HG03565 (cell line): ENCODE data around the gene PPID.
A peak's percentile ranks its signal among the peaks of the same experiment; 100 is the strongest.
"Not testable (repeated sequence)": the region's sequence is repeated elsewhere in the genome, so short reads cannot be mapped to it uniquely, and the experiment has no call there.

ENCODE experiments used
- ATAC-seq: cut with Tn5 transposase; IDR thresholded peaks from one replicate; pipeline ENCODE4 v1.9.1; 2021; ENCODE audit warnings: mild to moderate bottlenecking, moderate library complexity; ENCODE audit not compliant: unreplicated experiment

PPID gene

DNA sequence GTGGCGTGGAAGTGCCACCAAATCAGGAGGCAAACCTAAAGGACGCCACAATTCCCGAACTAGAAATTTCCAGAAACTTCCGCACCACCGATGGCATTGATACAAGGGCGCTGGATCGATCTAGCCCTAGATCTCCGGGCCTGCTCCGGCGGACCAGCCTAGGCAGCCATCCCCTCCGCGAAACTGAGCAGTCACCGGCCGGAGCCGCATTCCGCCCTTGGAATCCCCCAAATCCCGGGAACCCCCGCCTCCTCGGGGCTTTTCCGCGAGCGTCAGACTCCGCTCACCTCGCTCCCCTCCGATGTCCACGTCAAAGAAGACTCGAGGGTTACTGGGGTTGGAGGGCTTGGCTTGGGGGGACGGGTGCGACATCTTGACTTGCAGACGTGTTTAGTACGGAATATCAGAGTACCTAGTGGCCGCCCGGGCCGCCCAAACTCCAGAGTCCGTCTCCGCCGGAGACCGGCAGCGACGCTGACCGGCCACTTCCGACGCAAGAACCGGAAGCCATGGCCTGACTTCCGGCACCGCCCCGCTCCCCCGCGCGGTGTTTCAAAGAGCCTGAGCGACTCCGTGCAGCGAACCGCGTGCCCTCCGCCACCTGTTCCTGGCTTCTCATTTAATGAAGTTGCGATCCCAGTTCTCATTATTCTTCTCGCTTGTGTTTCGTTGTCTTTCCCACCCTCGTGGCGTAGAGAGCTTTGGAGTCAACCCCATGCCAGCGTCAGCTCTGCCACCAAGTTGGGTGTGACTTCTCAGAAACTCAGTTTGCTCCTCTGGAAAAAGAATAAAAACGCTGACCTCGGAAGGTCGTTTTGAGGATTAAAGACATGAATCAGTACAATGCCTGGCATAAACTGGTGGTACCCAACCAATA is at the start of gene PPID:
Gene PPID, minus strand, starts transcription at position 480 of the 877 bp plus-strand sequence. Its CDS starts 108 bp downstream, at position 372.
- peak; percentile 97 for ATAC-seq

DNA sequence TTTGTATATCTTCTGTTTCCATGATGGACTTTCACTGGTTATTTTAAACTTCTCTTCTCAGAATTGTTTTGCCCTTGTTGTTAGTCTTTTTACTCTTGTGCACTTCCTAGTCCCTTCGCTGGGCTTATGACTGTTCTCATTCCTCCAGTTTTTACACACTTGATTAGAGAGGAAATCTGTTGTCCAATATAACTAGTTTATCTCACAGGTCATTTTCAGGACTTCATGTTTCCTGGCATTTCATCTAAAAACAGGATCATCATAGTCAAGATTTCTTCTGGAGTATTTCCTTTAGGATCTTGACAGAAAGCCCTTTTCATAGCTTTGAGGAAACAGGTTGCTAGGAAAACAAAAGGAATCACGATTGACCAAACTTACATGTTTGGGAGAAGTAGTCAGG is 48.6 kb upstream of the PPID start:
- ATAC-seq = no peak

DNA sequence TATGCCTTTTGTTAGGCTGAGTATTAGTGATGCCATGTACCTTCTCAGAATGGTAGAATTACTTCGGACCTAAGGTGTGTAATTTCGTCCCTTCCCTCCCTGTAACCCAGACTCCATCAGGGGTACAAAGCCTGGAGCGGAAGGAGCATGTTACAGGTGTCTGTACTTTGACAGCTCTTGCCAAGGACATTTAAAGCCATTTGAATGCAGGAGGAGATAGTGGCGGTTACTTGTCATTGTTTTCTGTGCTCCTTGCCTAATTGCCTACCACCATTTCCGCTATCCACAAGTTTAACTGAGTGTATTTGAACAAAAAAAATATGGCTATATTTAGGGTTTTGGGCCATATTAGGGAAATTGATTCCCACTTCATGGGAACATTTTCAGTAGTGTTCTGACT is 47.5 kb upstream of the PPID start:
- ATAC-seq = no peak

- peak; percentile 14 for ATAC-seq
Observed at GRCh38 chr4:158769175-158769921, 46.2 kb upstream of the PPID start.

- peak; percentile 67 for ATAC-seq
Observed at GRCh38 chr4:158768555-158769174, 45.5 kb upstream of the PPID start, which contains the start of gene FNIP2. FNIP2 (plus strand) TSS chr4:158769026; CDS start chr4:158769213, 187 bp downstream.

DNA sequence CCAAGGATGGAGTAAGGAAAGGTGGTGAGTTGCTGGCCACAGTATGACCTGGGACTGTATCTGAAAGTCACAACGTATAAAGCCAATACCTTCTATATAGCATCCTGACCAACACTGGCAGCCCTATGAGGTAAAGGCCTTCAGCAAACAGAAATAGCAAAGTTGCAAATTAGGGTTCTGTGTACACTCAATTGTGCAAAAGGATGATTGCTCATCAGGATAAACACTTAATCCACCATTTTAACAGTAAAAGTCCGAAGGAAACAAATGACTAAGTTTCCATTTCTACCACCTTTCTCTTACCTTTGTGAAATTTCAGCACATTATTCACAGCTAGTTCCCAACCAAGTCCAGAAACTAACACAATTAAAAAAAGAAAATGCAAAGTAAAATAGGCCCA is 44.3 kb upstream of the PPID start:
- no peak for ATAC-seq

DNA sequence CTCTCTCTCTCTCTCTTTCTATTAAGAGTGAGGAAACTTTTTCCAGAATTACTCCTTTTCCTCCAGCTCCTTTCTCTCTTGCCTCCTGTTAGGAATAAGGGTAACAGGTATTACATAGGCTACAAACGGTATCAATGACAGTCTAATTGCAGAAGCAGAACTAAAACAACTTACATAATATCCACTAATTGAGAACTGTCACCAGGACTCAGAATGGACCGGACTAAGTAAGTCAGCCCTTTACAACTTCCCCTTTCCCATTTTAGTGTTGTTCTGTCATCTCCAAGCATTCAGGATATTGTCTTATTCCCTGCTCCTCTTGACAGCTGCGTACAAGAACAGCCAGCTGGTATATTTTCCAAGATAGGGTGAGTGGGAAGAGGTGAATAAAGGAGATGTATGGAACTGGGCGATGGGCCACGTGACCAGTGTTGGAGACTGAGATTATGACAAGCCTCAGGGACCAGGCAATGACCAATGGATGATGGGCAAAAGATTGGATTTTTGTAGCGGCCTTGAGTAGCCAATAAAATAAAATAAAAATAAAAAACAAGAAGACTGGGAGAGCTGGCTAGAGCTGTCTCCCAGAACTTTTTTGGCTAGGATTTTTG is 43.3 kb upstream of the PPID start:
- no peak for ATAC-seq

DNA sequence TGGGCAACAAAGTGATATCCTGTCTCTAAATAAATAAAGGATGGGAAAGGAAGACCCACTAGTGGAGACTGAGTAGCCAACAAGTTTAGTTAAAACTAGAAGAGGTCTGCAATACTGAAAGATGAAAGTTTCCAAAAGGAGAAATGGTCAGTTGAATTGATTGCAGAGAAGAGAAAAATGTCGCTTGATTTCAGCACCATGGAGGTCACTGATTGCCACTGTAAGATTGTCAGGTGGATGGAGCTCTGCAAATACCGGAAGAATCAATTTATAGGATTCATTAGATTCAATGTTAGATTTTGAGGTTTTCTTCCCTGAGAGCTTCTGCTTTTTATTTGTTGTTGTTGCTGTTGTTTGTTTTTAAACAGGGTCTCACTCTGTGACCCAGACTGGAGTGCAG is 40.3 kb upstream of the PPID start:
- no peak for ATAC-seq

GRCh38 chr4:158762553-158762952 is 39.4 kb upstream of the PPID start:
- ATAC-seq = no peak

DNA sequence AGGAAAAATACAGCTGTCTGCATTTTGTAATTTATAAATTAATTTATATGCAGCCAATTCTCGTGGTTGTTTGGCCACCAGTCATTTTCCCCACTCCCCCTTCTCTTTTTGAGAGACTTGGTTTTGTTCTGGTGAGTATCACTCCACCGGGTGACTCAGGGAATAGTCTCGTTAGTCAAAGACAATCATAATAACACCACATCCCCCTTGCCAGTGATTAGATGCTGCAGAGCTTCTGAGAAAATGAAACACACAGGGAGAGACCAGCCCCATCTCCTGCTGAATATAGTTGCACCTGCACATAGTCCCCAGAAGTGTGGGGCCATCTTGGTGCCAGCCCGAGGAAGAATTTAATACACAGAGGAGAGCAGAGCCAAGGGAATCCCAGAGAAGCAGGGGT is 37.7 kb upstream of the PPID start:
- no peak for ATAC-seq

DNA sequence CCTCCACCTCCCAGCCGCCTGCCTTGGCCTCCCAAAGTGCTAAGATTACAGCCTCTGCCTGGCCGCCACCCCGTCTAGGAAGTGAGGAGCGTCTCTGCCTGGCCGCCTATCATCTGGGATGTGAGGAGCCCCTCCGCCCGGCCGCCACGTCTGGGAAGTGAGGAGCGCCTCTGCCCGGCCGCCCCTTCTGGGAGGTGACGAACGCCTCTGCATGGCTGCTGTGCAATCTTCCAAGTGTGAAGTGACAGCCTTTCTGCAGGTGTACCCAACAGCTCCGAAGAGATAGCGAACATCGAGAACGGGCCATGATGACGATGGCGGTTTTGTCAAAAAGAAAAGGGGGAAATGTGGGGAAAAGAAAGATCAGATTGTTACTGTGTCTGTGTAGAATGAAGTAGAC is 36.3 kb upstream of the PPID start:
- ATAC-seq = not testable (repeated sequence)

GRCh38 chr4:158758703-158759102 is 35.5 kb upstream of the PPID start:
- ATAC-seq = no peak

GRCh38 chr4:158758142-158758541 is 34.9 kb upstream of the PPID start:
- ATAC-seq = no peak

GRCh38 chr4:158756588-158756987 is 33.4 kb upstream of the PPID start:
- no peak for ATAC-seq

- ATAC-seq = not testable (repeated sequence)
Observed at GRCh38 chr4:158755819-158756218, 32.6 kb upstream of the PPID start.

GRCh38 chr4:158754385-158755180 is 31.4 kb upstream of the PPID start:
- ATAC-seq = no peak

- ATAC-seq = no peak
Observed at GRCh38 chr4:158750379-158750778, 27.2 kb upstream of the PPID start.

GRCh38 chr4:158746537-158746936 is 23.3 kb upstream of the PPID start:
- ATAC-seq = not testable (repeated sequence)

- ATAC-seq = no peak
Observed at GRCh38 chr4:158741326-158742021, 18.3 kb upstream of the PPID start.

- no peak for ATAC-seq
Observed at GRCh38 chr4:158739600-158739999, 16.4 kb upstream of the PPID start.
